KG1 (cell line): ENCODE data around the gene SSH2.

Experiments
- DNase-seq: peaks from one replicate; lab custom pipeline; 2025; lab: John Stamatoyannopoulos, UW

Gene SSH2

GRCh38 chr17:29838961-29839360, 91.1 kb downstream of the SSH2 start:
- no peak for DNase-seq

- no peak for DNase-seq
Measured at GRCh38 chr17:29837531-29837930, 92.5 kb downstream of the SSH2 start.

GRCh38 chr17:29836643-29837042, 93.4 kb downstream of the SSH2 start:
- DNase-seq = no peak

GRCh38 chr17:29835435-29836351, 94.3 kb downstream of the SSH2 start:
- no peak for DNase-seq

GRCh38 chr17:29833801-29834200, 96.2 kb downstream of the SSH2 start:
- no peak for DNase-seq

- DNase-seq = no peak
Measured at GRCh38 chr17:29828676-29829284, 101.2 kb downstream of the SSH2 start.

GRCh38 chr17:29827179-29827578, 102.8 kb downstream of the SSH2 start:
- no peak for DNase-seq

- DNase-seq = no peak
Measured at GRCh38 chr17:29826114-29826692, 103.8 kb downstream of the SSH2 start.

GRCh38 chr17:29825604-29826003, 104.4 kb downstream of the SSH2 start:
- no peak for DNase-seq

- no peak for DNase-seq
Measured at GRCh38 chr17:29821897-29822296, 108.1 kb downstream of the SSH2 start.

GRCh38 chr17:29820425-29820824, 109.6 kb downstream of the SSH2 start:
- no peak for DNase-seq

- DNase-seq = peak; percentile 30
Measured at GRCh38 chr17:29807520-29808361, 122.3 kb downstream of the SSH2 start.

GRCh38 chr17:29802246-29802645, 127.8 kb downstream of the SSH2 start:
- no peak for DNase-seq

- DNase-seq = no peak
Measured at GRCh38 chr17:29800457-29800856, 129.6 kb downstream of the SSH2 start.

- DNase-seq = no peak
Measured at GRCh38 chr17:29796652-29797051, 133.4 kb downstream of the SSH2 start.

GRCh38 chr17:29793501-29793900, 136.5 kb downstream of the SSH2 start:
- no peak for DNase-seq

GRCh38 chr17:29791336-29792080, 138.5 kb downstream of the SSH2 start:
- no peak for DNase-seq

- DNase-seq = no peak
Measured at GRCh38 chr17:29789196-29790170, 140.5 kb downstream of the SSH2 start.

GRCh38 chr17:29787995-29788394, 142.0 kb downstream of the SSH2 start:
- DNase-seq = no peak

- DNase-seq = no peak
Measured at GRCh38 chr17:29782917-29783316, 147.1 kb downstream of the SSH2 start.
